Stimulated activated CD8-positive, alpha-beta memory T cell treated with anti-CD3 and anti-CD28 coated beads, Interleukin-12 subunit alpha, Interleukin-12 subunit beta, amount 100 ng/mL, for 1 hour (primary cell): Measurements from ENCODE around the gene SMYD3.

Experiments used
- DNase-seq: peaks from one replicate; pipeline ENCODE4 v3.0.0-alpha.2; 2020; ENCODE audit warnings: low read depth

Gene SMYD3

GRCh38 chr1:246213502-246213901 lies 293.6 kb downstream of the SMYD3 start:
- DNase-seq, result no peak

GRCh38 chr1:246213036-246213435 lies 294.0 kb downstream of the SMYD3 start:
- no peak for DNase-seq

- DNase-seq, result no peak
Observed at GRCh38 chr1:246212013-246212412, 295.1 kb downstream of the SMYD3 start.

- no peak for DNase-seq
Observed at GRCh38 chr1:246210756-246211155, 296.3 kb downstream of the SMYD3 start.

GRCh38 chr1:246208105-246208504 lies 299.0 kb downstream of the SMYD3 start:
- no peak for DNase-seq

- DNase-seq, result no peak
Observed at GRCh38 chr1:246203180-246203579, 303.9 kb downstream of the SMYD3 start.

- DNase-seq, result no peak
Observed at GRCh38 chr1:246200738-246201137, 306.3 kb downstream of the SMYD3 start.

- no peak for DNase-seq
Observed at GRCh38 chr1:246200225-246200624, 306.9 kb downstream of the SMYD3 start.

GRCh38 chr1:246199086-246199645 lies 307.9 kb downstream of the SMYD3 start:
- DNase-seq, result no peak

- no peak for DNase-seq
Observed at GRCh38 chr1:246198115-246198816, 308.8 kb downstream of the SMYD3 start.

- no peak for DNase-seq
Observed at GRCh38 chr1:246197076-246197475, 310.0 kb downstream of the SMYD3 start.

- DNase-seq, result no peak
Observed at GRCh38 chr1:246195296-246195695, 311.8 kb downstream of the SMYD3 start.

- DNase-seq, result no peak
Observed at GRCh38 chr1:246193537-246193936, 313.5 kb downstream of the SMYD3 start.

GRCh38 chr1:246189126-246189525 lies 318.0 kb downstream of the SMYD3 start:
- no peak for DNase-seq

GRCh38 chr1:246187834-246188372 lies 319.2 kb downstream of the SMYD3 start:
- DNase-seq, result no peak

GRCh38 chr1:246184503-246184902 lies 322.6 kb downstream of the SMYD3 start:
- no peak for DNase-seq

GRCh38 chr1:246182149-246182851 lies 324.8 kb downstream of the SMYD3 start:
- no peak for DNase-seq

GRCh38 chr1:246181241-246181640 lies 325.8 kb downstream of the SMYD3 start:
- no peak for DNase-seq

- no peak for DNase-seq
Observed at GRCh38 chr1:246179401-246179800, 327.7 kb downstream of the SMYD3 start.

- no peak for DNase-seq
Observed at GRCh38 chr1:246178717-246179311, 328.3 kb downstream of the SMYD3 start.

- DNase-seq, result no peak
Observed at GRCh38 chr1:246176126-246177024, 330.7 kb downstream of the SMYD3 start.
